ENCODE measurements around the gene ZNF639. TPM values are rescaled to one million over a fixed set of nuclear protein-coding genes. Genes with fewer than 3 reads are reported as not detected.
A peak's percentile ranks its signal among the peaks of the same experiment; 100 is the strongest.
"Not testable (repeated sequence)": the region's sequence is repeated elsewhere in the genome, so short reads cannot be mapped to it uniquely, and the experiment has no call there.

The ZNF639 gene, protein sequence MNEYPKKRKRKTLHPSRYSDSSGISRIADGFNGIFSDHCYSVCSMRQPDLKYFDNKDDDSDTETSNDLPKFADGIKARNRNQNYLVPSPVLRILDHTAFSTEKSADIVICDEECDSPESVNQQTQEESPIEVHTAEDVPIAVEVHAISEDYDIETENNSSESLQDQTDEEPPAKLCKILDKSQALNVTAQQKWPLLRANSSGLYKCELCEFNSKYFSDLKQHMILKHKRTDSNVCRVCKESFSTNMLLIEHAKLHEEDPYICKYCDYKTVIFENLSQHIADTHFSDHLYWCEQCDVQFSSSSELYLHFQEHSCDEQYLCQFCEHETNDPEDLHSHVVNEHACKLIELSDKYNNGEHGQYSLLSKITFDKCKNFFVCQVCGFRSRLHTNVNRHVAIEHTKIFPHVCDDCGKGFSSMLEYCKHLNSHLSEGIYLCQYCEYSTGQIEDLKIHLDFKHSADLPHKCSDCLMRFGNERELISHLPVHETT
- polyA plus RNA-seq (2013), result 82.7 TPM

- ChIA-PET CTCF (interaction anchor here (0.6 to 4.2 kb wide), 19 partner anchors 8 to 310 kb away, joined by 3 to 28 read pairs (median 3); partner anchors contain the start of gene MFN1), POLR2A (no interaction called here)
- Histone ChIP-seq H3K27ac (ENCODE audit: insufficient read depth in 1 of 2, low read depth in 1 of 2, low read length in 2 of 2, poor library complexity in 1 of 2, severe bottlenecking in 2 of 2) (peak within 1 kb of the TSS; percentile 88 to 94), H3K9me3 (ENCODE audit: control extremely low read depth in 1 of 5, control insufficient read depth in 4 of 5, insufficient read depth in 2 of 5, low read depth in 1 of 5, low read length in 4 of 5) (no peaks in the 10 kb centered on the region), H3K36me3 (ENCODE audit: control insufficient read depth in 4 of 4, insufficient read depth in 4 of 4, low read length in 3 of 4) (peaks cover 2 to 5% (median 4%) of the 10 kb centered on the region in 4 experiments), H3K4me3 (ENCODE audit: control insufficient read depth in 1 of 7, extremely low read depth in 1 of 7, insufficient read depth in 4 of 7, low read depth in 2 of 7, low read length in 6 of 7) (peak within 1 kb of the TSS; percentile 79 to 93 (median 86)), H3K27me3 (replicated peaks in 2 of 5; ENCODE audit: control insufficient read depth in 4 of 5, insufficient read depth in 5 of 5, low read length in 4 of 5) (no peaks in the 10 kb centered on the region), H3K4me1 (ENCODE audit: control extremely low read depth in 1 of 4, control insufficient read depth in 4 of 4, insufficient read depth in 4 of 4, low read length in 3 of 4) (peaks cover 14 to 28% (median 22%) of the 10 kb centered on the region in 4 experiments)
- WGBS (ENCODE audit: insufficient coverage), result under 1% methylated on average over 37 of the region's 75 CpGs
- peak; percentile 91 to 96 (median 96) for DNase-seq
Observed at GRCh38 chr3:179322286-179323196, at the start of gene ZNF639. Gene ZNF639 (plus strand): TSS chr3:179323031. CDS start chr3:179328294, 5,263 bp downstream.

- no CpG with 5 or more reads among the region's 2 CpGs for WGBS (ENCODE audit: insufficient coverage)
- POLR2A ChIA-PET; H3K36me3 ChIP-seq (ENCODE audit: control insufficient read depth in 4 of 4, insufficient read depth in 4 of 4, low read length in 3 of 4); H3K4me3 ChIP-seq (ENCODE audit: control insufficient read depth in 1 of 7, extremely low read depth in 1 of 7, insufficient read depth in 4 of 7, low read depth in 2 of 7, low read length in 6 of 7); H3K9me3 ChIP-seq (ENCODE audit: control extremely low read depth in 1 of 5, control insufficient read depth in 4 of 5, insufficient read depth in 2 of 5, low read depth in 1 of 5, low read length in 4 of 5); H3K27me3 ChIP-seq (replicated peaks in 2 of 5; ENCODE audit: control insufficient read depth in 4 of 5, insufficient read depth in 5 of 5, low read length in 4 of 5); DNase-seq; H3K4me1 ChIP-seq (ENCODE audit: control extremely low read depth in 1 of 4, control insufficient read depth in 4 of 4, insufficient read depth in 4 of 4, low read length in 3 of 4); H3K27ac ChIP-seq (ENCODE audit: insufficient read depth in 1 of 2, low read depth in 1 of 2, low read length in 2 of 2, poor library complexity in 1 of 2, severe bottlenecking in 2 of 2): not testable (repeated sequence)
- CTCF ChIA-PET, result interaction anchor here (1.2 to 1.4 kb wide), 2 partner anchors 41 to 48 kb away, joined by 3 to 4 read pairs; no protein-coding TSS in a partner anchor
Observed at GRCh38 chr3:179274434-179274833, 48.4 kb upstream of the ZNF639 start.

DNA sequence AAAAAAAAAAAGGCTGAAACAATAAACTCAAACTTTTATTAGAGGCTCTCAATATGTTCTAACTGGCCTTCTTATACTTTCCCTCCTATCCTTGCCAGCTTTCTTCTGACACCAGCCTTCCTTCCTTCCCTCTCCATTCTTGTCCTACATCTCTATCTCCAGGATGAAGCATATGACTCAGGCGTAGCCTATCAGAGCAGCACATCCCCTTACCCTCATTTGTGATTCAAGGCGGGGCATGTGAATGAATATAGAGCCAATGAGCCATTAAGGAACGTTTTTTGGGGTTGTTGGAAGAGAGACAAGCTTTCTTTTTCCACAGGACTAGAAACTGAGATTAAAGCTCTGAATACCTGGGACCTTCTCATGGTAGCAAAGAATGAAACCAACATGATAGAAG, 46.8 kb upstream of the ZNF639 start:
- POLR2A ChIA-PET, result no interaction called here

GRCh38 chr3:179276743-179277142, 46.1 kb upstream of the ZNF639 start:
- CTCF ChIA-PET, result interaction anchor here (1.3 to 2.2 kb wide), 2 partner anchors 11 to 31 kb away, joined by 5 to 10 read pairs; no protein-coding TSS in a partner anchor

More for the DNA sequence above, 46.8 kb upstream of the ZNF639 start:
- Histone ChIP-seq H3K9me3 (ENCODE audit: control extremely low read depth in 1 of 5, control insufficient read depth in 4 of 5, insufficient read depth in 2 of 5, low read depth in 1 of 5, low read length in 4 of 5) (no peaks in the 10 kb centered on the region), H3K27ac (ENCODE audit: insufficient read depth in 1 of 2, low read depth in 1 of 2, low read length in 2 of 2, poor library complexity in 1 of 2, severe bottlenecking in 2 of 2) (no peak overlapping the region), H3K4me3 (ENCODE audit: control insufficient read depth in 1 of 7, extremely low read depth in 1 of 7, insufficient read depth in 4 of 7, low read depth in 2 of 7, low read length in 6 of 7) (no peak overlapping the region), H3K27me3 (replicated peaks in 2 of 5; ENCODE audit: control insufficient read depth in 4 of 5, insufficient read depth in 5 of 5, low read length in 4 of 5) (no peaks in the 10 kb centered on the region), H3K4me1 (ENCODE audit: control extremely low read depth in 1 of 4, control insufficient read depth in 4 of 4, insufficient read depth in 4 of 4, low read length in 3 of 4) (no peaks in the 10 kb centered on the region), H3K36me3 (ENCODE audit: control insufficient read depth in 4 of 4, insufficient read depth in 4 of 4, low read length in 3 of 4) (no peaks in the 10 kb centered on the region)
- no peak for DNase-seq
- CTCF ChIA-PET, result interaction anchor here (0.7 to 2.2 kb wide), 4 partner anchors 10 to 124 kb away, joined by 3 to 10 read pairs (median 4); no protein-coding TSS in a partner anchor
- WGBS (ENCODE audit: insufficient coverage), result 75% methylated on average over 1 of the region's 3 CpGs

DNA sequence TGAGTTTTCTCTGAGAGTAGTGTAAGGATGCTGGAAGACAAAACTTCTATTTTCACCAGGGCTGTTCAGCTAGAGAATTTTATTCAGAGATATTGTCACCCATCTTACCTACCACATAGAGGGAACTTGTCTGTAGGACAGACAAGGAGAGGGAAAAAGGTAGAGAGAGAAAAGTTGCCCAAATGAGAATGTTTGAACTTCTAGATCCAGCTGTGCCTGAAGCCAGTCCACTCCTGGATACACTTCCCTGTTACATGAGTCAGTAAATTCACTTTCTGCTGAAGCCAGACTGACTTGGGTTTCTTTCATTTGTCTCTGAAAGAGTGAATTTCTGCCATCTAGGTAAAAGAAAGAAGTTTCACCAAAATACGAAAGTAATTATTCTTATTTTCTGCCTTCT, 44.7 kb upstream of the ZNF639 start:
- H3K4me1 ChIP-seq (ENCODE audit: control extremely low read depth in 1 of 4, control insufficient read depth in 4 of 4, insufficient read depth in 4 of 4, low read length in 3 of 4), result no peaks in the 10 kb centered on the region
- ChIA-PET CTCF (interaction anchor here (0.7 kb wide), 1 partner anchor 11 kb away, joined by 3 read pairs; no protein-coding TSS in a partner anchor), POLR2A (no interaction called here)
- no peak overlapping the region for H3K27ac ChIP-seq (ENCODE audit: insufficient read depth in 1 of 2, low read depth in 1 of 2, low read length in 2 of 2, poor library complexity in 1 of 2, severe bottlenecking in 2 of 2)
- no peaks in the 10 kb centered on the region for H3K27me3 ChIP-seq (replicated peaks in 2 of 5; ENCODE audit: control insufficient read depth in 4 of 5, insufficient read depth in 5 of 5, low read length in 4 of 5)
- no peak overlapping the region for H3K4me3 ChIP-seq (ENCODE audit: control insufficient read depth in 1 of 7, extremely low read depth in 1 of 7, insufficient read depth in 4 of 7, low read depth in 2 of 7, low read length in 6 of 7)
- H3K36me3 ChIP-seq (ENCODE audit: control insufficient read depth in 4 of 4, insufficient read depth in 4 of 4, low read length in 3 of 4), result no peaks in the 10 kb centered on the region
- H3K9me3 ChIP-seq (ENCODE audit: control extremely low read depth in 1 of 5, control insufficient read depth in 4 of 5, insufficient read depth in 2 of 5, low read depth in 1 of 5, low read length in 4 of 5), result no peaks in the 10 kb centered on the region
- no CpG with 5 or more reads among the region's 1 CpG for WGBS (ENCODE audit: insufficient coverage)
- no peak for DNase-seq

More at GRCh38 chr3:179276743-179277142, 46.1 kb upstream of the ZNF639 start:
- Histone ChIP-seq H3K27ac (ENCODE audit: insufficient read depth in 1 of 2, low read depth in 1 of 2, low read length in 2 of 2, poor library complexity in 1 of 2, severe bottlenecking in 2 of 2) (no peak overlapping the region), H3K4me1 (ENCODE audit: control extremely low read depth in 1 of 4, control insufficient read depth in 4 of 4, insufficient read depth in 4 of 4, low read length in 3 of 4) (no peaks in the 10 kb centered on the region), H3K36me3 (ENCODE audit: control insufficient read depth in 4 of 4, insufficient read depth in 4 of 4, low read length in 3 of 4) (no peaks in the 10 kb centered on the region), H3K27me3 (replicated peaks in 2 of 5; ENCODE audit: control insufficient read depth in 4 of 5, insufficient read depth in 5 of 5, low read length in 4 of 5) (no peaks in the 10 kb centered on the region), H3K4me3 (ENCODE audit: control insufficient read depth in 1 of 7, extremely low read depth in 1 of 7, insufficient read depth in 4 of 7, low read depth in 2 of 7, low read length in 6 of 7) (no peak overlapping the region), H3K9me3 (ENCODE audit: control extremely low read depth in 1 of 5, control insufficient read depth in 4 of 5, insufficient read depth in 2 of 5, low read depth in 1 of 5, low read length in 4 of 5) (no peaks in the 10 kb centered on the region)
- 92% methylated on average over 1 of the region's 3 CpGs for WGBS (ENCODE audit: insufficient coverage)
- DNase-seq, result no peak
- POLR2A ChIA-PET, result no interaction called here

- Histone ChIP-seq H3K4me1 (ENCODE audit: control extremely low read depth in 1 of 4, control insufficient read depth in 4 of 4, insufficient read depth in 4 of 4, low read length in 3 of 4) (no peaks in the 10 kb centered on the region), H3K27me3 (replicated peaks in 2 of 5; ENCODE audit: control insufficient read depth in 4 of 5, insufficient read depth in 5 of 5, low read length in 4 of 5) (no peaks in the 10 kb centered on the region), H3K36me3 (ENCODE audit: control insufficient read depth in 4 of 4, insufficient read depth in 4 of 4, low read length in 3 of 4) (no peaks in the 10 kb centered on the region), H3K9me3 (ENCODE audit: control extremely low read depth in 1 of 5, control insufficient read depth in 4 of 5, insufficient read depth in 2 of 5, low read depth in 1 of 5, low read length in 4 of 5) (no peaks in the 10 kb centered on the region), H3K27ac (ENCODE audit: insufficient read depth in 1 of 2, low read depth in 1 of 2, low read length in 2 of 2, poor library complexity in 1 of 2, severe bottlenecking in 2 of 2) (no peak overlapping the region), H3K4me3 (ENCODE audit: control insufficient read depth in 1 of 7, extremely low read depth in 1 of 7, insufficient read depth in 4 of 7, low read depth in 2 of 7, low read length in 6 of 7) (no peak overlapping the region)
- ChIA-PET CTCF (interaction anchor here (1.1 kb wide), 1 partner anchor 264 kb away, joined by 3 read pairs; no protein-coding TSS in a partner anchor), POLR2A (no interaction called here)
- no peak for DNase-seq
- WGBS (ENCODE audit: insufficient coverage), result 57% methylated on average over 2 of the region's 4 CpGs
Observed at GRCh38 chr3:179278932-179279693, 43.7 kb upstream of the ZNF639 start.
